ENCODE measurements around the gene COG3. TPM values are rescaled to one million over a fixed set of nuclear protein-coding genes. Genes with fewer than 3 reads are reported as not detected.

COG3 gene
- total and polyA plus RNA-seq, 5 experiments from 2014 or later: 22.2 to 48.9 (median 29.9) TPM

- Mint-ChIP-seq H3K27ac (peak overlapping the region in 1 of 10 donors; percentile 8), H3K9me3 (no peaks in the 10 kb centered on the region), H3K36me3 (peaks cover 0 to 91% (median 22%) of the 10 kb centered on the region in 3 donors), H3K4me1 (peaks cover 0 to 9% (median 3%) of the 10 kb centered on the region in 4 donors), H3K4me3 (no peak overlapping the region), H3K27me3 (no peaks in the 10 kb centered on the region)
- POLR2A ChIA-PET: interaction anchor here (0.6 kb wide), 1 partner anchor 28 kb away, joined by 3 read pairs; no protein-coding TSS in a partner anchor
- DNase-seq (no peak), ATAC-seq (no peak)
Measured at GRCh38 chr13:45516757-45517156, 52.0 kb downstream of the COG3 start.

GRCh38 chr13:45518525-45519245 is 53.9 kb downstream of the COG3 start:
- POLR2A ChIA-PET: no interaction called here
- ATAC-seq (no peak), DNase-seq (no peak)
- no peak overlapping the region for H3K4me3 Mint-ChIP-seq
- H3K4me1 Mint-ChIP-seq: peaks cover 0 to 6% (median 3%) of the 10 kb centered on the region in 4 donors
- H3K27me3 Mint-ChIP-seq: no peaks in the 10 kb centered on the region
- no peaks in the 10 kb centered on the region for H3K9me3 Mint-ChIP-seq
- H3K36me3 Mint-ChIP-seq: peaks cover 0 to 93% (median 22%) of the 10 kb centered on the region in 3 donors
- H3K27ac Mint-ChIP-seq: peak overlapping the region in 4 of 10 donors; percentile 20 to 56 (median 36)

- Mint-ChIP-seq H3K27me3 (no peaks in the 10 kb centered on the region), H3K9me3 (no peaks in the 10 kb centered on the region), H3K4me1 (peaks cover 0 to 6% (median 3%) of the 10 kb centered on the region in 4 donors), H3K27ac (peak overlapping the region in 2 of 10 donors; percentile 30 to 56), H3K4me3 (no peak overlapping the region), H3K36me3 (peaks cover 0 to 94% (median 22%) of the 10 kb centered on the region in 3 donors)
- ATAC-seq (no peak), DNase-seq (no peak)
- POLR2A ChIA-PET: no interaction called here
Measured at GRCh38 chr13:45519493-45519892, 54.8 kb downstream of the COG3 start.

- DNase-seq (no peak), ATAC-seq (no peak)
- Mint-ChIP-seq H3K4me3 (no peak overlapping the region), H3K27ac (peak overlapping the region in 5 of 10 donors; percentile 6 to 52 (median 40)), H3K36me3 (peaks cover 0 to 93% (median 24%) of the 10 kb centered on the region in 3 donors), H3K4me1 (peaks cover 0 to 4% (median 3%) of the 10 kb centered on the region in 4 donors), H3K27me3 (no peaks in the 10 kb centered on the region), H3K9me3 (no peaks in the 10 kb centered on the region)
- POLR2A ChIA-PET: interaction anchor here (0.6 kb wide), 1 partner anchor 1271 kb away, joined by 3 read pairs; no protein-coding TSS in a partner anchor
Measured at GRCh38 chr13:45521297-45521696, 56.6 kb downstream of the COG3 start.

- H3K4me1 Mint-ChIP-seq: peaks cover 0 to 5% (median 4%) of the 10 kb centered on the region in 4 donors
- ATAC-seq (no peak), DNase-seq (no peak)
- peaks cover 0 to 91% (median 29%) of the 10 kb centered on the region in 3 donors for H3K36me3 Mint-ChIP-seq
- no peak overlapping the region for H3K4me3 Mint-ChIP-seq
- peak overlapping the region in 8 of 10 donors; percentile 4 to 83 (median 46) for H3K27ac Mint-ChIP-seq
- no peaks in the 10 kb centered on the region for H3K9me3 Mint-ChIP-seq
- POLR2A ChIA-PET: no interaction called here
- H3K27me3 Mint-ChIP-seq: no peaks in the 10 kb centered on the region
Measured at GRCh38 chr13:45522571-45522970, 57.8 kb downstream of the COG3 start.

GRCh38 chr13:45527699-45528462 is 63.1 kb downstream of the COG3 start:
- Mint-ChIP-seq H3K27ac (peak overlapping the region in 1 of 10 donors; percentile 71), H3K4me3 (no peak overlapping the region), H3K4me1 (peaks cover 0 to 4% (median 0%) of the 10 kb centered on the region in 4 donors), H3K9me3 (no peaks in the 10 kb centered on the region), H3K27me3 (no peaks in the 10 kb centered on the region), H3K36me3 (peaks cover 0 to 88% (median 17%) of the 10 kb centered on the region in 3 donors)
- no peak for ATAC-seq
- POLR2A ChIA-PET: no interaction called here
- DNase-seq: no peak

- ATAC-seq: no peak
- Mint-ChIP-seq H3K36me3 (peaks cover 0 to 92% (median 21%) of the 10 kb centered on the region in 3 donors), H3K27me3 (no peaks in the 10 kb centered on the region), H3K27ac (peak overlapping the region in 5 of 10 donors; percentile 10 to 57 (median 44)), H3K4me1 (peaks cover 0 to 6% (median 0%) of the 10 kb centered on the region in 4 donors), H3K4me3 (no peak overlapping the region), H3K9me3 (no peaks in the 10 kb centered on the region)
- no peak for DNase-seq
- POLR2A ChIA-PET: interaction anchor here (0.6 kb wide), 1 partner anchor 16 kb away, joined by 3 read pairs; no protein-coding TSS in a partner anchor
Measured at GRCh38 chr13:45529758-45530157, 65.0 kb downstream of the COG3 start.

GRCh38 chr13:45534604-45535003 is 69.9 kb downstream of the COG3 start:
- POLR2A ChIA-PET: no interaction called here
- DNase-seq: no peak
- Mint-ChIP-seq H3K4me3 (no peak overlapping the region), H3K4me1 (peaks cover 0 to 2% (median 0%) of the 10 kb centered on the region in 4 donors), H3K9me3 (no peaks in the 10 kb centered on the region), H3K36me3 (peaks cover 0 to 75% (median 5%) of the 10 kb centered on the region in 3 donors), H3K27me3 (no peaks in the 10 kb centered on the region), H3K27ac (peak overlapping the region in 2 of 10 donors; percentile 4 to 45)
- no peak for ATAC-seq

- no peak for ATAC-seq
- POLR2A ChIA-PET: no interaction called here
- no peaks in the 10 kb centered on the region for H3K9me3 Mint-ChIP-seq
Measured at GRCh38 chr13:45536224-45536623, 71.5 kb downstream of the COG3 start.

GRCh38 chr13:45537516-45537915 is 72.8 kb downstream of the COG3 start:
- Mint-ChIP-seq H3K9me3 (no peaks in the 10 kb centered on the region), H3K36me3 (peaks cover 0 to 47% (median 5%) of the 10 kb centered on the region in 3 donors), H3K4me3 (no peak overlapping the region), H3K27me3 (no peaks in the 10 kb centered on the region), H3K27ac (peak overlapping the region in 5 of 10 donors; percentile 1 to 52 (median 4)), H3K4me1 (peaks cover 0 to 4% (median 0%) of the 10 kb centered on the region in 4 donors)
- POLR2A ChIA-PET: interaction anchor here (0.7 kb wide), 1 partner anchor 168 kb away, joined by 5 read pairs; no protein-coding TSS in a partner anchor
- ATAC-seq (no peak), DNase-seq (no peak)

More at GRCh38 chr13:45536224-45536623, 71.5 kb downstream of the COG3 start:
- H3K4me1 Mint-ChIP-seq: peaks cover 0 to 4% (median 0%) of the 10 kb centered on the region in 4 donors
- DNase-seq: no peak
- H3K27me3 Mint-ChIP-seq: no peaks in the 10 kb centered on the region
- H3K36me3 Mint-ChIP-seq: peaks cover 0 to 59% (median 5%) of the 10 kb centered on the region in 3 donors
- no peak overlapping the region for H3K4me3 Mint-ChIP-seq
- peak overlapping the region in 2 of 10 donors; percentile 14 to 43 for H3K27ac Mint-ChIP-seq

GRCh38 chr13:45538382-45538781 is 73.6 kb downstream of the COG3 start:
- POLR2A ChIA-PET: no interaction called here
- H3K36me3 Mint-ChIP-seq: peaks cover 0 to 39% (median 0%) of the 10 kb centered on the region in 3 donors
- no peaks in the 10 kb centered on the region for H3K9me3 Mint-ChIP-seq
- ATAC-seq: no peak
- H3K27me3 Mint-ChIP-seq: no peaks in the 10 kb centered on the region
- peak overlapping the region in 8 of 10 donors; percentile 1 to 84 (median 39) for H3K27ac Mint-ChIP-seq
- no peak for DNase-seq
- peaks cover 0 to 1% (median 0%) of the 10 kb centered on the region in 4 donors for H3K4me1 Mint-ChIP-seq
- no peak overlapping the region for H3K4me3 Mint-ChIP-seq

GRCh38 chr13:45540195-45540594 is 75.5 kb downstream of the COG3 start:
- ATAC-seq: no peak
- Mint-ChIP-seq H3K4me3 (no peak overlapping the region), H3K9me3 (no peaks in the 10 kb centered on the region), H3K27me3 (peaks cover 0 to 1% (median 0%) of the 10 kb centered on the region in 5 donors), H3K27ac (no peak overlapping the region), H3K4me1 (peaks cover 0 to 3% (median 0%) of the 10 kb centered on the region in 4 donors), H3K36me3 (peaks cover 0 to 21% (median 0%) of the 10 kb centered on the region in 3 donors)
- POLR2A ChIA-PET: no interaction called here
- DNase-seq: no peak
